GM12801 (cell line): ENCODE measurements around the gene KRT222.

Experiments
- TF ChIP-seq, protein P1 (sequence below): IDR thresholded peaks from one replicate; pipeline ENCODE4 v1.5.1; 2011; ENCODE audit warnings: control low read depth; ENCODE audit not compliant: insufficient read length; ENCODE audit errors: extremely low read depth

KRT222 gene

DNA sequence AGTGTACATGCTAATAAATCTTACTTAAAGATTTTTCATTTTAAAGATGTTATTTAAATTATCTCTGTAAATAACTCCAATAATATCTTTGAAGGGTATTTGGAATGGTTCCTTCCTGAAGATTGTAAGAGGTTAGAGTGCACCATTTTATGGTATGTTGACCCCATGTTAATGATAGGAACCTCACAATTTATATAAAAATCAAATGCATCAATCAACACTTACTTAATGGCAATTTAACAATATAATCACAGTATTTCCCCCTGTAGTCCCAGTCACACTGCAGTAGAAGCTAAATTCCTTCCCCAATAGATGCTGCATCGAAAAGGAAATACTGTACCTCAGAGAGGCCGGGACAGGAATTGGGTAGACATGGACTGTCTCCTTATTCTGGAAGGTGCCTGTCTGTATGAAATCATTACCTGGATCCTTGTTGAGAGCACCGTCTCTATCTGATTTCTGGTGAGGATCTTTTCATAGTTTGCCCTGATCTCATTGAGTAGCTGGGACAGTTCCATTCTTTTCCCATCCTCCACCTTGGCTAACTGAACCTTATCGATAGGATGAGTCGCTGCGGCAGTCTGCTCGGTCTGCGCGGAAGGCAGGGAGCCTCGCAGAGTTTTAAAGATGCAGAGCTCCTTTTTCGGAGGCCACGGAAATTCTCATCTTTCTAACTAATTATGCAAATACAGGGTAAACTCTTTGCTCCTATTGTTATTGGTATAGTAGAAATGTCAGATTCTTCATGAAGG, at the start of gene KRT222:
Gene KRT222 (minus strand): TSS at position 596 of the 752 bp plus-strand sequence. CDS start 78 bp downstream, at position 518.
- TF ChIP-seq, protein P1, sequence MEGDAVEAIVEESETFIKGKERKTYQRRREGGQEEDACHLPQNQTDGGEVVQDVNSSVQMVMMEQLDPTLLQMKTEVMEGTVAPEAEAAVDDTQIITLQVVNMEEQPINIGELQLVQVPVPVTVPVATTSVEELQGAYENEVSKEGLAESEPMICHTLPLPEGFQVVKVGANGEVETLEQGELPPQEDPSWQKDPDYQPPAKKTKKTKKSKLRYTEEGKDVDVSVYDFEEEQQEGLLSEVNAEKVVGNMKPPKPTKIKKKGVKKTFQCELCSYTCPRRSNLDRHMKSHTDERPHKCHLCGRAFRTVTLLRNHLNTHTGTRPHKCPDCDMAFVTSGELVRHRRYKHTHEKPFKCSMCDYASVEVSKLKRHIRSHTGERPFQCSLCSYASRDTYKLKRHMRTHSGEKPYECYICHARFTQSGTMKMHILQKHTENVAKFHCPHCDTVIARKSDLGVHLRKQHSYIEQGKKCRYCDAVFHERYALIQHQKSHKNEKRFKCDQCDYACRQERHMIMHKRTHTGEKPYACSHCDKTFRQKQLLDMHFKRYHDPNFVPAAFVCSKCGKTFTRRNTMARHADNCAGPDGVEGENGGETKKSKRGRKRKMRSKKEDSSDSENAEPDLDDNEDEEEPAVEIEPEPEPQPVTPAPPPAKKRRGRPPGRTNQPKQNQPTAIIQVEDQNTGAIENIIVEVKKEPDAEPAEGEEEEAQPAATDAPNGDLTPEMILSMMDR: no peak

GRCh38 chr17:40714473-40714872, 49.5 kb upstream of the KRT222 start:
- TF ChIP-seq, protein P1: no peak

GRCh38 chr17:40707745-40708144, 42.8 kb upstream of the KRT222 start:
- TF ChIP-seq, protein P1: no peak

GRCh38 chr17:40705584-40705983, 40.6 kb upstream of the KRT222 start:
- TF ChIP-seq, protein P1: no peak

DNA sequence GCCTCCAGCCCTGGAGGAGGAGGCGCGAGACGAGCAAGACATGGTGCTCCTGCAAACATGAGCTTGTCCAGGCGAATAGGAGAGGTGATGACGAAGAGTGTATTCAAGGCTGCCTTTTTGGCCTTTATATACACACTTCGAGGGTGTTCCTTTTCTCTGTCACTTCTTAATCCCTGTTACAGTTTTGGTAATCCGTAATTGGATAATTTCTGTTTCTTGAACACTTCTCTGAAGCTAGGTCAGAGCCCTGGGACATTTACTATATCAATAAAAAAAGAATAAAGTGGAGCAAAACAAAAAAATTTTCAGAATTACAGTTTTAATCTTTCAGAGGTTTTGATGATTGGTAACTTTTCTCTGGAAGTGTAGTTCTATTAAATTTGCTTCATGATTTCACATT, 38.7 kb upstream of the KRT222 start, which contains the start of gene KRT24:
Gene KRT24 (minus strand): TSS at position 101 of the 400 bp plus-strand sequence. CDS start 59 bp downstream, at position 42.
- TF ChIP-seq, protein P1: no peak

- TF ChIP-seq, protein P1: no peak
Observed at GRCh38 chr17:40702271-40702670, 37.3 kb upstream of the KRT222 start.

DNA sequence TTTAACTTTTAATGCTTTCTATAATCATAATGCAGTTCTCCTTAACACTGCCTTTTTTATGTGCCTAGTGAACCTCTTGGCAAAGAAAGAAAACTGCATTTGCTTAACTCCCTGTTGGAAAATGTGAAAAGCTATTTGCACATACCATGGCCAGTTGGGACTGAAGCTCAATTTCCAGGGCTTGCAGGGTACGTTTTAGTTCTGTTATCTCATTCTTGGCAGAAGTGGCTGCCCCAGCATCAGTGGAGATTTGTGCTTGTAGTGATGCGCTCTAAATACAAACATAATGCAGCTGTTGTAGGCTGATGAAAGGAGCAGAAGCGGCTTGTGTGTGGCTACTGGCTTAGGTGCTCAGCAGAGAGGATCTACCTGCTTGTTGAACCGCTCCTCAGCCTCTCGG, 34.9 kb upstream of the KRT222 start:
- TF ChIP-seq, protein P1: no peak
